Activated T-cell treated with anti-CD3 and anti-CD28 coated beads for 4 hours (primary cell): ENCODE results near the gene CKS1B.
"Not testable (repeated sequence)": the region's sequence is repeated elsewhere in the genome, so short reads cannot be mapped to it uniquely, and the experiment has no call there.

Source experiments
- DNase-seq: peaks from one replicate; pipeline ENCODE4 v3.0.0-alpha.2; 2020

CKS1B gene

GRCh38 chr1:154966111-154966510 lies 8.4 kb upstream of the CKS1B start:
- DNase-seq = no peak

- no peak for DNase-seq
These were observed 7.0 kb upstream of the CKS1B start for GRCh38 chr1:154967331-154967950.

- DNase-seq = no peak
These were observed 5.8 kb upstream of the CKS1B start for GRCh38 chr1:154968731-154969130.

GRCh38 chr1:154969246-154969645 lies 5.2 kb upstream of the CKS1B start:
- DNase-seq = no peak

GRCh38 chr1:154969860-154970452 lies 4.5 kb upstream of the CKS1B start:
- DNase-seq = no peak

- no peak for DNase-seq
These were observed 3.7 kb upstream of the CKS1B start, which contains the start of gene SHC1 for GRCh38 chr1:154970631-154971340. Gene SHC1, minus strand, starts transcription at chr1:154970747. Its CDS starts 221 bp downstream, at chr1:154970526.

GRCh38 chr1:154971341-154971998 lies 3.0 kb upstream of the CKS1B start:
- no peak for DNase-seq

GRCh38 chr1:154972213-154972516 lies 2.3 kb upstream of the CKS1B start:
- DNase-seq = no peak

GRCh38 chr1:154972517-154973343 lies 1.8 kb upstream of the CKS1B start:
- no peak for DNase-seq

GRCh38 chr1:154973344-154974101 lies 958 bp upstream of the CKS1B start:
- peak; percentile 91 for DNase-seq

GRCh38 chr1:154974808-154975408 lies 427 bp downstream of the CKS1B start:
- DNase-seq = peak; percentile 92

GRCh38 chr1:154975409-154976059 lies 1.1 kb downstream of the CKS1B start:
- no peak for DNase-seq

- DNase-seq = not testable (repeated sequence)
These were observed 3.3 kb downstream of the CKS1B start for GRCh38 chr1:154977762-154978161.

- DNase-seq = no peak
These were observed 3.9 kb downstream of the CKS1B start for GRCh38 chr1:154978360-154978759.

GRCh38 chr1:154982341-154982740 lies 7.9 kb downstream of the CKS1B start:
- no peak for DNase-seq

- DNase-seq = peak; percentile 94
These were observed 8.6 kb downstream of the CKS1B start, which contains the start of gene FLAD1 for GRCh38 chr1:154982897-154983648. Gene FLAD1, plus strand, starts transcription at chr1:154983344. Its CDS starts 351 bp downstream, at chr1:154983695.

- DNase-seq = no peak
These were observed 9.4 kb downstream of the CKS1B start for GRCh38 chr1:154983776-154984466.

- DNase-seq = not testable (repeated sequence)
These were observed 12.3 kb downstream of the CKS1B start for GRCh38 chr1:154986736-154987135.

- DNase-seq = no peak
These were observed 12.8 kb downstream of the CKS1B start for GRCh38 chr1:154987326-154987725.
